SHP77 treated with DMSO at 0.1 percent for 48 hours (cell line): ENCODE measurements around the gene IL17C.
"Not testable (repeated sequence)": the region's sequence is repeated elsewhere in the genome, so short reads cannot be mapped to it uniquely, and the experiment has no call there.

Source experiments
- DNase-seq: peaks from one replicate; lab custom pipeline; 2025; lab: John Stamatoyannopoulos, UW

IL17C gene, protein sequence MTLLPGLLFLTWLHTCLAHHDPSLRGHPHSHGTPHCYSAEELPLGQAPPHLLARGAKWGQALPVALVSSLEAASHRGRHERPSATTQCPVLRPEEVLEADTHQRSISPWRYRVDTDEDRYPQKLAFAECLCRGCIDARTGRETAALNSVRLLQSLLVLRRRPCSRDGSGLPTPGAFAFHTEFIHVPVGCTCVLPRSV

DNA sequence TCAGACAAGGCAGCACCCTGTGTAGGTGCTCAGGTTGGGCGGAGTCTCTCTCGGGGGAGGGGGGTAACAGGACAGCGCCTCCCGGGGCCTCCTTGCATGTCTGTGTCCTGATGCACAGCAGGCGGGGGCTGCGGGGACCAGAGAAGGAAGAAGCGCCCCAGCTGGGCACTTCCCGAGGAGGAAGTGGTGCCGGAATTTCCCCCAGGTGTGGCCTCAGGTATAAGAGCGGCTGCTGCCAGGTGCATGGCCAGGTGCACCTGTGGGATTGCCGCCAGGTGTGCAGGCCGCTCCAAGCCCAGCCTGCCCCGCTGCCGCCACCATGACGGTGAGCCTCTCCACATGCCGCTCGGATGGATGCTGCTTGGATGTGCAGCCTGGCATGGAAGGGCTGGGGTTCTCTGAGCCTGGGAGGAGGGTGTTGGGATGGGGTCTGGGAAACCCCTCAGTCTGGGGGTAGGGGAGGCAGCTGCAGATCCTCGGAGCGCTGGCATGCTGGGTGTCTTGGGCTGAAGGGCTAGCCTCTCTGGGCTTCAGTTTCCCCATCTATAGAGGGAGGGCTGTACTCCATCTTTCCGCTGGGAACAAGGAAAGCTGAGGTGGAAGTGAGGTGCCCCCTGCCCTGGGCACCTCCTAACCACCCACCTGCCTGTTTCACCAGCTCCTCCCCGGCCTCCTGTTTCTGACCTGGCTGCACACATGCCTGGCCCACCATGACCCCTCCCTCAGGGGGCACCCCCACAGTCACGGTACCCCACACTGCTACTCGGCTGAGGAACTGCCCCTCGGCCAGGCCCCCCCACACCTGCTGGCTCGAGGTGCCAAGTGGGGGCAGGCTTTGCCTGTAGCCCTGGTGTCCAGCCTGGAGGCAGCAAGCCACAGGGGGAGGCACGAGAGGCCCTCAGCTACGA, at the start of gene IL17C:
Gene IL17C (plus strand): TSS at position 250 of the 908 bp plus-strand sequence. CDS start 70 bp downstream, at position 320.
- no peak for DNase-seq

GRCh38 chr16:88588754-88589153, 49.6 kb upstream of the IL17C start:
- DNase-seq: no peak

- DNase-seq: no peak
These were observed 48.9 kb upstream of the IL17C start for GRCh38 chr16:88589441-88589840.

DNA sequence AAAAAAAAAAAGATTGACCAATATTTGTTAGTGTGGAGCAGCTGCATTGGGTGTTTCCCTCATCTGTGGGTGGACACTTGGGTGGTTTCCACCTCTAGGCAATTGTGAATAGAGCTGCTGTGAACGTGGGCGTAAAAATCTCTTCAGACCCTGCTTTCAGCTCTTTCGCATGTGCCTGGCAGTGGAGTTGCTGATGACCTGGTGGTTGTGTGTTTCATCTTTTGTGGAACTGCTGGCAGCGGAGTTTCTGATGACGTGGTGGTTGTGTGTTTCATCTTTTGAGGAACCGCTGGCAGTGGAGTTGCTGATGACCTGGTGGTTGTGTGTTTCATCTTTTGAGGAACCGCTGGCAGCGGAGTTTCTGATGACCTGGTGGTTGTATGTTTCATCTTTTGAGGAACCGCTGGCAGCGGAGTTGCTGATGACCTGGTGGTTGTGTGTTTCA, 46.8 kb upstream of the IL17C start:
- no peak for DNase-seq

DNA sequence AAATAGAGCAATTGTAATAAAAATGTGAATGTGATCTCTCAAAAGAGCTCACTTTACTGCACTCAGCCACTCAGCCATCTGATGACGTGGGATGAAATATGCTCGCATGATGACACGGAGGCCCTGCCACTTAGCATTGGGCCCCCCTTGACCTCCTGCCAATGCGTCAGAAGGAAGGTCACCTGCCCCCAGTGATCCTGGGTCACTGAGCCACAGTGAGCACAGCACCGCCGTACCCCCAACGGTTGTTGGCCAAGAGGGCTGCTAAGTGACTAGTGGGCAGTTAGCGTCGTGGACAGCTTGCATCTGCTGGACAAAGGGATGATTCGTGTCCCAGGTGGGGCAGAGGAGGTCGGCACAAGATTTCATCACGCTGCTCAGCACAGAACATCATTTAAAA, 45.3 kb upstream of the IL17C start:
- no peak for DNase-seq

GRCh38 chr16:88593489-88593888, 44.9 kb upstream of the IL17C start:
- DNase-seq: no peak

GRCh38 chr16:88593910-88594309, 44.5 kb upstream of the IL17C start:
- DNase-seq: no peak

- no peak for DNase-seq
These were observed 43.3 kb upstream of the IL17C start for GRCh38 chr16:88595101-88595500.

- no peak for DNase-seq
These were observed 42.5 kb upstream of the IL17C start for GRCh38 chr16:88595921-88596320.

GRCh38 chr16:88596483-88596882, 41.9 kb upstream of the IL17C start:
- no peak for DNase-seq

DNA sequence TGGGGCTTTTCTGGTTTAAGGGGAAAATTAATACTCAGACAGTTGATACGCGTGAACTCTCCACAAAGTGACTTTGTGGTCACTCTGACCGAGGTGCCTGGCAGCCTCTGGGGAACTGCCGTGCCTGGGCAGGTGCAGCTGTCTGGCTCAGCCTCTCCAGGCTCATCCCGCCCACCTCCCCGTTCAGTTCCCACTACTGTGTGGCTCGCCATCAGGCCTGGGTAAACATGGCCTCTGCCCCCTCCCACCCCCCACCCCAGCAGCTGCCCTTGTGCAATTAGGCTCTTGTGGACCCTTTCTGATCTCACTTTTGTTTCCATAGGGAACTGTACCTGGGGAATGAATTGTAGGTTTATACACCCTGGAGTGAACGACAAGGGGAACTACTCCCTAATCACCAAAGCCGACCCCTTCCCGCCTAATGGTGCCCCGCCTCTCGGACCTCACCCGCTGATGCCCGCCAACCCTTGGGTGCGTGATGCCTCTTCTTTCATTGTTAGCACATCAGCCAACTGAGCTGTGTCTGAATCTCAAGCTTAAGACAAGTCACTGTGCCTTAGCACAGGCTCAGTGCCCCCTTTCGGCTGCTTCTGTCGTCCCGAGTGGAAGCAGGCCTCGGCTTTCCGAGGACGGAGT, 40.4 kb upstream of the IL17C start:
- DNase-seq: peak; percentile 53

DNA sequence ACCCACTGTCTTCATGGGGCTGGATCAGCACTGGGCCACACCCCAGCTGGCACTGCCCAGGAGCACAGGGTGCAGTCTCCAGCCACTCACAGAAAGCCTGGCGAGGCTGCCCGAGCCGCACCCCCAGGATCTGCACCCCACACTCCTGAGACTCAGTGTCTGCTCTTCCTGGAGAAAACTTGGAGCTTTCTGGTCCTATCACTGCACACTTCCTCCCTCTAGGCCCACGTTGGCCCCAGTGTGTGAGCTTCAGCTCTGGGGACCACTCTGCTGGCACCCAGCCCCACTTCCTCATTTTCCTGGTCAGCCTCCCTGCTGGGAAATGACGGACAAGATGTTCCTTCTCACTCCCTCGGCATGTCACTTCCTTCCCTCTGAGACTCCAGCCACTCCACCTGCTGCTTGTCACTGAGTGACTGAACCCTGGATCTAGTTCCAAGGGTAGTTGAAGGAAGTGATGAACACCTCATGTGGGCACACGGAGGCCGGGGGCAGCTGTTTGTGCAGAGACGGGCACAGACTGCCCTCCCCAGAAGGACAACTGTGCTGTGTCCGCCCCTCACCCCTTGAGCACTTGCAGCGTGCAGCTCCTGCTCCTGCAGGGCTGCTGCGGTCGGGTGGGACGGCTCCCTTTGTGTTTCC, 39.2 kb upstream of the IL17C start:
- DNase-seq: no peak

GRCh38 chr16:88599825-88600538, 38.4 kb upstream of the IL17C start:
- no peak for DNase-seq

GRCh38 chr16:88600539-88600896, 37.9 kb upstream of the IL17C start:
- no peak for DNase-seq

DNA sequence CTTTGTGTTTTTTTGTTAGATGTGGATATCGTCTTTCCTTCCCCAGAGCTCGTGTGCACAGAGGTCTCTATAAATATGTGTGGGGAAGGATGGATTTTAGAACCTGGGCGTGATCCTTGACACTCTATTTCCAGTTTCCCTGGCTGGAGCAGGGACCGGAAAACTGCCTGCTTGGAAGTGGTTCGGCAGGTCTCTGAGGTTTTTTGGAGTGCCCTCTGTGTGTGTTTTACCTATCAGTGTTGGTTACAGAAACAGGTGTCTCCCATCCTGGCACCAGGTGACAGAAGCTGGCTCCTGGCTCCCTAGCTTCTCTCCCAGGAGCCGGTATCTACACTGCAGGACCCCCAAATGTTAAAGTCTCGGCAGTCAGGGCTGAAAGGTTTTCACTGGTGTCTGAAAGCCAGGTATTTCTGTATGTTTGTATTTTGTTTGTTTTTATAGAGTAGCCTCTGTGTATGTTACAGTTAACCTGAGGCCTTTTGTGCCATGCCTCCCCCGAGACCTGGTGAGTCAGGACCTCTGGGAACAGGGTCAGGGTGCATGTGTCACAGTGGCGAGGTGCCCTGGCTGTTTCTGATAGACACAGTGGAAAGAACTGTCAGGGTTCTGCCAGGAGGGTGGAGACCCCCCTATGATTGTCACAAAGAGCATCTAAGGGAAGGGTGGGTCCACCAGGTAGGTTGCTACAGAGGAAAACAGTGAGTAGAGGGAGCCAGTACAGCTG, 36.9 kb upstream of the IL17C start:
- no peak for DNase-seq

- DNase-seq: no peak
These were observed 36.3 kb upstream of the IL17C start for GRCh38 chr16:88602091-88602490.

DNA sequence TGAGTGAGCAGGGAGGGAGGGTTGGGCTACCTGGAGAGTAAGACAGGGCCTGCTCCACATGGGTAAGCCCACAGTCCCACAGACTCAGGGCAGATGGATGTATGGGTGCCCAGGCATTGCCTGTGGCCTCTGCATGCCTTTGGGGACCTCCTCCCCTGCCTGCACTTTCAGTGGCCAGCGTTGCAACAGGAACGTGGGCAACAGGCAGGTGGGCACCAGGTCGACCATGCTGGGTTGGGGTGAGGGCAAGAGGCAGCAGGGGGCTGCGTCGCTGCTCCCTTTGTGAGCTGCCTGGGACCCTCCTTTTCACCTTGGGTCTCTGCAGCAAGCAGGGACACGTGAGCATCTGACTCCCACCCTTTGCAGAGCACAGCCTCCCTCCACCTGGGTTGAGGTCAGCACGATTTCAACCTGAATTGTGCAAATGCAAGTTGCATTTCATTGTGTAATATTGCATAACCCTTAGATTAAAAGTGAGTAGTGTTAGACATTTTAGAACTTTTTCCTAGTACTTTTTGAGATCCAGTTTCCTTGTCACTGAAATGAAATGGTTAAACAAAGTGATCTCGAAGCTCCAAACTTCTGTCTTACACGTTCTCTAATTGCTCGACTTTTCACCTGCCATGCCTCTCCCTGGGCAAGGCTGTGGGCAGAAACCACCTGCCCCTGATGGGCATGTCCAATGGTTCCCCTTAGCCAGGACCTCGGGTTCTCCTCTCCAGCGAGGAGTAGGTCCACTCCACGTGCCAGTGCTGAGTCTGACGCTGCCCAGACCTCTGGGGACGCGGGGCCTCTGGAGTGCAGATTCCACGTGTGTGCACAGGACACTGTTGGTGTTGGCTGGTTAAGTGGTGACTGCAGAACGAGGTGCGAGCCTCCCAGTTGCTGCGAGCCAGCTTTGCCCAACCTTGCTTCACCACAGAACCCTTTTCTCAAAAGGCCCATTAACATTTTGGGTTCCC, 32.9 kb upstream of the IL17C start:
- DNase-seq: no peak

DNA sequence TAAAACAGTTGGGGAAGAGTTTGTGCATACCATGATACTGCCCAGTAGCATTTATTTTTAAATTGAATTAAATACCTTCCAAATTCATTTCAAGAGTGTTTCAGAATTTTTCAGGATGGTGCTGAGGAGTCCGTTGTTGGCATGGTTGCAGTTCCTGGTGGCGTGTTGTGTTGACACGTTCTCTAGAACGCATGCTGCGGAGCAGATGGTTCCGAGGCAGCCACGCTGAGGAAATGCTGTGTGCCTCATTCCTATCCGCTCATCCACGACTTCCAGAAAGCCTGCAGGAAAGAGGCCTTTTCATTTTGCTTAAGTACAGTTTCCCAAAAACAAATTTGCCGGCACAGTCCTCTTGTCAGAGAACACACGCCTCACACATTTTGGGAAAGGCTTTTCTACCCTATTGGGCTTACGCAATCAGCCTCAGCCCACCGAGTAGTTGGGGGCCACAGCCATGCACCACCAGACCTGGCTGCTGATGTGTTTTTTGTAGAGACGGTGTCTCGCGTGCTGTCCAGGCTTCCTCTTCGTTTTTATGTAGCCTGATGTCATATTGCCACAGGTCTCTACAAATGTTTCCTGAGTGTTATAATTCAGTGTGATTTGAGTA, 32.1 kb upstream of the IL17C start:
- no peak for DNase-seq

DNA sequence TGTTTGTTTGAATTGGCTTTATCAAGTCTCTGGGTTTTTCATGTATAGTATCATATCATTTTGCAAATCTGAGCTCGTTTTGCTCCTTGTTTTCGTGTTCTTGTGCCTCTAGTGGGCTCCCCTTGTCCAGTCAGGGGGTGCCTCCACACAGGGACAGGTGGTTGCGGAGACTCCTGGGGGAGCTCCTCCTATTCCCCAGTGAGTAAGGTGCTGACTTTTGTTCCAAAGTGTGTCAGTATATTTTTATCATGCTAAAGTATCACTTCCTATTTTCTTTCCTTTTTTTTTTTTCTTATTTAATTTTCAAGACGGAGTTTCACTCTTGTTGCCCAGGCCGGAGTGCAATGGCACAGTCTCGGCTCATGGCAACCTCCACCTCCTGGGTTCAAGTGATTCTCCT, 30.3 kb upstream of the IL17C start:
- no peak for DNase-seq

DNA sequence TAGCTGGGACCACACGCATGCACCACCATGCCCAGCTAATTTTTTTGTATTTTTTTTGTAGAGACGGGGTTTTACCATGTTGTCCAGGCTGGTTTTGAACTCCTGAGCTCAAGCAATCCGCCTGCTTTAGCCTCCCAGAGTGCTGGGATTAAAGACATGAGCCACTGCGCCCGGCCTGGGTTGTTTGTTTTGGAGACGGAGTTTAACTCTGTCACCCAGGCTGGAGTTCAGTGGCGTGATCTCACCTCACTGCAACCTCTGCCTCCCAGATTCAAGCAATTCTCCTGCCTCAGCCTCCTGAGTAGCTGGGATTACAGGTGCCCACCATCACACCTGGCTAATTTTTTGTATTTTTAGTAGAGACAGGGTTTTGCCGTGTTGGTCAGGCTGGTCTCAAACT, 28.9 kb upstream of the IL17C start:
- not testable (repeated sequence) for DNase-seq
